ENCODE results near the gene SELENON. TPM values are rescaled to one million over a fixed set of nuclear protein-coding genes. Genes with fewer than 3 reads are reported as not detected.
A peak's percentile ranks its signal among the peaks of the same experiment; 100 is the strongest.

SELENON gene
- total RNA-seq, 2 donors from 2014 or later: 6.6 to 9.6 TPM

- Mint-ChIP-seq H3K27me3 (no peaks in the 10 kb centered on the region), H3K9me3 (no peaks in the 10 kb centered on the region), H3K27ac (no peak overlapping the region), H3K4me3 (no peak overlapping the region), H3K4me1 (ENCODE audit: low read depth in 2 of 2) (peaks cover 18 to 27% of the 10 kb centered on the region in 2 donors), H3K36me3 (no peaks in the 10 kb centered on the region)
- ATAC-seq (no peak), DNase-seq (ENCODE audit: low spot score) (no peak)
Observed at GRCh38 chr1:25856856-25857255, 56.9 kb downstream of the SELENON start.

- DNase-seq (ENCODE audit: low spot score): no peak
- H3K27me3 Mint-ChIP-seq: no peaks in the 10 kb centered on the region
- H3K4me1 Mint-ChIP-seq (ENCODE audit: low read depth in 2 of 2): peaks cover 18 to 27% of the 10 kb centered on the region in 2 donors
- peak overlapping the region; percentile 97 for H3K4me3 Mint-ChIP-seq
- peak overlapping the region; percentile 86 to 95 for H3K27ac Mint-ChIP-seq
- no peaks in the 10 kb centered on the region for H3K36me3 Mint-ChIP-seq
- ATAC-seq: no peak
- H3K9me3 Mint-ChIP-seq: no peaks in the 10 kb centered on the region
Observed at GRCh38 chr1:25858494-25858893, 58.5 kb downstream of the SELENON start.

DNA sequence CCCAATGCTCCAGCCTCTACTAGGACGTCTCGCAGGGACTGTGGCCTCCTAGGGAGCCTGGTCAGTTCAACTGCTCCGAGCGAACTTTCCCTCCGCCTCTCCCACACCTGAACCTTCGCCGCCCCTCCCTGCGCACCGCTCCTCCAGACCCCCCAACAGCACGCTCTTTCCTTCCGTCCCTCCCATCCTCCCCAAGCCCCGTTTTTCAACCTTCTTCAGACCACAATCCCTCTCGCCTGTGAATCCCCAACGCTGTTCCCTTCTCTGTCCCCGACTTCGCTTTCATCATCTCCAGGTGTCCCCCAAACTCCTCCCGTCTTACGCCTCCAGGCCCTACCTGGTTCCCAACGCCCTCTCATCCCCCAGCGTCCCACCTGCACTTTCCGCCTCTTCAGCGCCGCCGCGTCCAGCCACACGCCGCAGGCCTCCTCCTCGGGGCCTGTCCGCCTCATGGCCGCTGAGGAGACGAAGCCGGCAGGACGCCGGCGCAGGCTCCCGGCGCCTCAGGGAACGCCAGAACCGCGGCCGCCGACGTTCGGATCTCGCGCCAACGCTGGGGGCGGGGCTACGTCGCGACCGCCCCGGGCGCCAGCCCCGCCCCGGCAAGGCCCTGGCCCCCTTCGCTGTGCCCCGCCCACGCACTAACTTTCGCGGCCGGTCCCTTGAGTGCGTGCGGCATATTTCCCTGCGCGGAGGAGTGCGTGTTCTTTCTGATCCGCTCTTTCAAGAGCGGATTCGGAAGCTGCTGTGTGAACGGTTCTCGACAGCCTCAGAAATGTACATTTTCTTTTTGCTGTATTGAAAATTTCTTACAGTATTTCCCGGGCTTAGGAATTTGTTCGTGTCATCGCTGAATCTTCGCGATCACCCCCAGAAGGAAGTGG, 59.2 kb downstream of the SELENON start, which contains the start of gene AUNIP:
Gene AUNIP (minus strand): TSS at position 552 of the 884 bp plus-strand sequence. CDS start 100 bp downstream, at position 452.
- H3K27me3 Mint-ChIP-seq: no peaks in the 10 kb centered on the region
- peak within 1 kb of the TSS; percentile 97 for H3K4me3 Mint-ChIP-seq
- peak within 1 kb of the TSS; percentile 86 to 95 for H3K27ac Mint-ChIP-seq
- peak; percentile 94 for DNase-seq (ENCODE audit: low spot score)
- peak; percentile 98 for ATAC-seq
- H3K4me1 Mint-ChIP-seq (ENCODE audit: low read depth in 2 of 2): peaks cover 18 to 27% of the 10 kb centered on the region in 2 donors
- H3K36me3 Mint-ChIP-seq: no peaks in the 10 kb centered on the region
- H3K9me3 Mint-ChIP-seq: no peaks in the 10 kb centered on the region

GRCh38 chr1:25861316-25862286, 61.6 kb downstream of the SELENON start:
- peak overlapping the region; percentile 38 for H3K4me3 Mint-ChIP-seq
- H3K27me3 Mint-ChIP-seq: no peaks in the 10 kb centered on the region
- H3K4me1 Mint-ChIP-seq (ENCODE audit: low read depth in 2 of 2): peaks cover 18 to 27% of the 10 kb centered on the region in 2 donors
- no peaks in the 10 kb centered on the region for H3K36me3 Mint-ChIP-seq
- ATAC-seq (no peak), DNase-seq (ENCODE audit: low spot score) (no peak)
- H3K9me3 Mint-ChIP-seq: no peaks in the 10 kb centered on the region
- no peak overlapping the region for H3K27ac Mint-ChIP-seq

DNA sequence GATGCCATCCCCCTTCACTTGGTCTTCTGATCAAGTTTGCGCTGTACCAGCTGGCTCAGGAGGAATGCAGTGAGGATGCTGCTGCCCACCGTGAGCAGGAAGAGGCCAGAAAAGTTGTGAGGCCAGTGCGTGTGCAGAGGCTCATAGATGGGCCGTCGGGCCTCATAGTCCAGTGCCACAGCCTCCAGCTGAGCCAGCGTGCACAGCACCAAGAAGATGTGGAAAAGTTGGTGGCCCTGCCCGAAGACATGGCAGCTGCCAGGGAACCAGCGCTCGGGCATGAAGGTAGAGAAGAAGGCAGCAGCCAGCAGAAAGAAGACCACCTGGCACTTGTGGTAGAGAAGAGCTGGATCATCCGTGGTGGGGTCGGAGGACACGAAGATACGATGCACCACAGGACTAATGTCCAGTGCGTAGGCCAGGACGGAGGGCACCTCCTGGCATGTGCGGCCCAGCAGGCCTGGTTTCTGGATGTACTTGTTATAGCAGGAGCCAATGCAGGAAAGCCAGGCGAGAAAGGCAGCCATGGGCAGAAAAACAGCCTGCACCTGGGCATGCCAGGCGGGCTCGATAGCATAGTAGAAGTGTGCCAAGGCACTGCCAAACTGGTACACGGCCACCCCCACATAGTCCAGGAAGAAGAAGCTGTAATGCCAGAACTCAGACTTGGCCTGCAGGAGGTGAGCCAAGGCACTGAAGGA, 62.9 kb downstream of the SELENON start:
- Mint-ChIP-seq H3K27me3 (no peaks in the 10 kb centered on the region), H3K4me1 (ENCODE audit: low read depth in 2 of 2) (peaks cover 18 to 27% of the 10 kb centered on the region in 2 donors), H3K9me3 (no peaks in the 10 kb centered on the region), H3K4me3 (no peak overlapping the region), H3K36me3 (no peaks in the 10 kb centered on the region), H3K27ac (no peak overlapping the region)
- no peak for DNase-seq (ENCODE audit: low spot score)
- no peak for ATAC-seq

- no peak overlapping the region for H3K4me3 Mint-ChIP-seq
- ATAC-seq: no peak
- no peak for DNase-seq (ENCODE audit: low spot score)
- no peaks in the 10 kb centered on the region for H3K9me3 Mint-ChIP-seq
- H3K36me3 Mint-ChIP-seq: no peaks in the 10 kb centered on the region
- H3K27ac Mint-ChIP-seq: no peak overlapping the region
- peaks cover 14 to 21% of the 10 kb centered on the region in 2 donors for H3K4me1 Mint-ChIP-seq (ENCODE audit: low read depth in 2 of 2)
- H3K27me3 Mint-ChIP-seq: no peaks in the 10 kb centered on the region
Observed at GRCh38 chr1:25863486-25864262, 63.7 kb downstream of the SELENON start.

GRCh38 chr1:25864434-25864833, 64.4 kb downstream of the SELENON start:
- no peaks in the 10 kb centered on the region for H3K27me3 Mint-ChIP-seq
- H3K9me3 Mint-ChIP-seq: no peaks in the 10 kb centered on the region
- ATAC-seq (no peak), DNase-seq (ENCODE audit: low spot score) (no peak)
- H3K36me3 Mint-ChIP-seq: no peaks in the 10 kb centered on the region
- peaks cover 9 to 13% of the 10 kb centered on the region in 2 donors for H3K4me1 Mint-ChIP-seq (ENCODE audit: low read depth in 2 of 2)
- H3K4me3 Mint-ChIP-seq: no peak overlapping the region
- H3K27ac Mint-ChIP-seq: no peak overlapping the region

DNA sequence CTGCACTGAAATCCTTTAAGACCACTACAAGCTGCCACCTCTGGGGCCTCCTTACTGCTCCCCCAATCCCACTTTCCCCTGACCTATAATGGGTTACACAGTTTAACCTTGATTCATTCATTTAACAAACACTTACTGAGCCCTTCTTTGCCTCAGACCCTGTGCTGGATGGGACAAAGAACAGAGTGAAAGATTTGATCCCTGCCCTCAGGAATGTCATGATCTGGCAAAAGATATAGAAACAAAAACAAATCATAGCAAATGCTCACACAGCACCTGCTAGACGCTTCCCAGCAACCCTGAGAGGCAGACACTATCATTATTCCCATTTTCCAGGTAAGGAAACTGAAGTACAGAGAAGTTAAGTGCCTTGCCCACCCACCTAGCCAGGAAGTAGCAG, 66.3 kb downstream of the SELENON start:
- H3K27me3 Mint-ChIP-seq: no peaks in the 10 kb centered on the region
- DNase-seq (ENCODE audit: low spot score) (no peak), ATAC-seq (no peak)
- no peaks in the 10 kb centered on the region for H3K9me3 Mint-ChIP-seq
- H3K4me1 Mint-ChIP-seq (ENCODE audit: low read depth in 2 of 2): peaks cover 3 to 4% of the 10 kb centered on the region in 2 donors
- H3K4me3 Mint-ChIP-seq: no peak overlapping the region
- H3K36me3 Mint-ChIP-seq: no peaks in the 10 kb centered on the region
- H3K27ac Mint-ChIP-seq: no peak overlapping the region

GRCh38 chr1:25867210-25867991, 67.4 kb downstream of the SELENON start:
- Mint-ChIP-seq H3K9me3 (no peaks in the 10 kb centered on the region), H3K36me3 (no peaks in the 10 kb centered on the region), H3K27ac (no peak overlapping the region), H3K4me3 (no peak overlapping the region), H3K27me3 (no peaks in the 10 kb centered on the region), H3K4me1 (ENCODE audit: low read depth in 2 of 2) (no peaks in the 10 kb centered on the region)
- ATAC-seq (no peak), DNase-seq (ENCODE audit: low spot score) (no peak)

Other genes starting within 250 kb of the SELENON start
- gene MAN1C1, start 183.4 kb upstream of the SELENON start, total RNA-seq: 1 to 10 TPM in 1 of 2 donors, under 1 TPM in 1; 0.88 to 2.5 TPM
- 10 to 100 TPM; 29.8 to 37.3 TPM for gene MTFR1L, start 19.8 kb downstream of the SELENON start, total RNA-seq
- gene AUNIP, start 59.3 kb downstream of the SELENON start, total RNA-seq: 10 to 100 TPM in 1 of 2 donors, 1 to 10 TPM in 1; 4.2 to 15.1 TPM
- gene PAQR7, start 75.5 kb downstream of the SELENON start, total RNA-seq: 1 to 10 TPM; 5.2 to 6.3 TPM
- gene STMN1, start 106.2 kb downstream of the SELENON start, total RNA-seq: 100 to 1,000 TPM; 142 to 259 TPM
- 10 to 100 TPM; 14.2 to 20.0 TPM for gene PAFAH2, start 197.9 kb downstream of the SELENON start, total RNA-seq
- not detected for gene EXTL1, start 221.6 kb downstream of the SELENON start, total RNA-seq
- not detected for gene SLC30A2, start 245.9 kb downstream of the SELENON start, total RNA-seq

Data from natural killer cell treated with Interleukin-12 subunit alpha and Interleukin-12 subunit beta and Interleukin-15 and Interleukin-18, amount 100 ng/mL, for 72 hours (primary cell).